ENCODE data around the gene SUSD1.

Gene SUSD1

GRCh38 chr9:112212926-112213325, 37.8 kb upstream of the SUSD1 start:
- TF ChIP-seq ZFP30 (CRISPR knock-in tag; IDR thresholded peaks at IDR 0.05) (no peak), PPARA (CRISPR knock-in tag; IDR thresholded peaks at IDR 0.05; ENCODE audit: borderline replicate concordance) (no peak), TOX (CRISPR knock-in tag; IDR thresholded peaks at IDR 0.05; ENCODE audit: borderline replicate concordance) (no peak), RARB (CRISPR knock-in tag; IDR thresholded peaks at IDR 0.05) (no peak), ZFP3 (CRISPR knock-in tag; IDR thresholded peaks at IDR 0.05) (no peak), CSRNP3 (CRISPR knock-in tag; IDR thresholded peaks at IDR 0.05) (no peak), CSDC2 (CRISPR knock-in tag; IDR thresholded peaks at IDR 0.05) (no peak), ZNF70 (CRISPR knock-in tag; IDR thresholded peaks at IDR 0.05) (no peak), ZC3H10 (CRISPR knock-in tag; IDR thresholded peaks at IDR 0.05) (no peak), BACH2 (CRISPR knock-in tag; IDR thresholded peaks at IDR 0.05; ENCODE audit: borderline replicate concordance) (no peak), ZNF8 (CRISPR knock-in tag; IDR thresholded peaks at IDR 0.05) (no peak), SNAI2 (CRISPR knock-in tag; IDR thresholded peaks at IDR 0.05) (no peak), ISL1 (CRISPR knock-in tag; IDR thresholded peaks at IDR 0.05) (no peak), GLIS3 (CRISPR knock-in tag; IDR thresholded peaks at IDR 0.05) (no peak), PATZ1 (CRISPR knock-in tag; IDR thresholded peaks at IDR 0.05; ENCODE audit: borderline replicate concordance) (no peak), ARNTL (CRISPR knock-in tag; IDR thresholded peaks at IDR 0.05; ENCODE audit: borderline replicate concordance, low read depth) (no peak), POU6F1 (CRISPR knock-in tag; IDR thresholded peaks at IDR 0.05; ENCODE audit: borderline replicate concordance, low read depth) (no peak), TCF4 (CRISPR knock-in tag; IDR thresholded peaks at IDR 0.05; ENCODE audit: borderline replicate concordance) (no peak)
- ATAC-seq: no peak

- TF ChIP-seq ZC3H10 (CRISPR knock-in tag; IDR thresholded peaks at IDR 0.05) (no peak), POU6F1 (CRISPR knock-in tag; IDR thresholded peaks at IDR 0.05; ENCODE audit: borderline replicate concordance, low read depth) (no peak), BACH2 (CRISPR knock-in tag; IDR thresholded peaks at IDR 0.05; ENCODE audit: borderline replicate concordance) (no peak), ZFP30 (CRISPR knock-in tag; IDR thresholded peaks at IDR 0.05) (no peak), TOX (CRISPR knock-in tag; IDR thresholded peaks at IDR 0.05; ENCODE audit: borderline replicate concordance) (no peak), GLIS3 (CRISPR knock-in tag; IDR thresholded peaks at IDR 0.05) (no peak), CSDC2 (CRISPR knock-in tag; IDR thresholded peaks at IDR 0.05) (no peak), ARNTL (CRISPR knock-in tag; IDR thresholded peaks at IDR 0.05; ENCODE audit: borderline replicate concordance, low read depth) (no peak), PATZ1 (CRISPR knock-in tag; IDR thresholded peaks at IDR 0.05; ENCODE audit: borderline replicate concordance) (no peak), TSHZ2 (CRISPR knock-in tag; IDR thresholded peaks at IDR 0.05) (no peak), ISL1 (CRISPR knock-in tag; IDR thresholded peaks at IDR 0.05) (no peak), ZNF565 (CRISPR knock-in tag; conservative IDR thresholded peaks at IDR 0.05; ENCODE audit: low read depth) (no peak), ZFP3 (CRISPR knock-in tag; IDR thresholded peaks at IDR 0.05) (no peak)
- ATAC-seq: no peak
These were observed 32.4 kb upstream of the SUSD1 start for GRCh38 chr9:112207451-112207850.
